ENCODE measurements around the gene ANKRD50. TPM values are rescaled to one million over a fixed set of nuclear protein-coding genes. Genes with fewer than 3 reads are reported as not detected.

Gene ANKRD50
- total and polyA plus RNA-seq, 2 of the 13 experiments (the other 11 are each of a cell fraction or from before 2014, with no cell fraction given), result 2.4 to 4.4 TPM

GRCh38 chr4:124712372-124713184 lies at the start of gene ANKRD50 (continued):
- TF ChIP-seq RFX1 (IDR thresholded peaks at IDR 0.05) (no peak), BATF2 (CRISPR knock-in tag; IDR thresholded peaks at IDR 0.05) (no peak; the same call in 1 of the 2 replicates), THAP11 (CRISPR knock-in tag; IDR thresholded peaks at IDR 0.05) (no peak), SSRP1 (CRISPR knock-in tag; IDR thresholded peaks at IDR 0.05) (no peak), PITX1 (CRISPR knock-in tag; IDR thresholded peaks at IDR 0.05) (no peak), NFATC3 (CRISPR knock-in tag; IDR thresholded peaks at IDR 0.05) (no peak), ZBTB34 (CRISPR knock-in tag; IDR thresholded peaks at IDR 0.05) (no peak), ZNF556 (CRISPR knock-in tag; IDR thresholded peaks at IDR 0.05; ENCODE audit: borderline replicate concordance) (no peak), TFE3 (CRISPR knock-in tag; IDR thresholded peaks at IDR 0.05) (0 out of 2 replicates have a peak, but pooled peaks have one; percentile 19), ZNF883 (CRISPR knock-in tag; IDR thresholded peaks at IDR 0.05; ENCODE audit: not compliant biosample characterization) (no peak), ZFP36L1 (CRISPR knock-in tag; IDR thresholded peaks at IDR 0.05) (no peak), ZNF780A (CRISPR knock-in tag; IDR thresholded peaks at IDR 0.05) (0 out of 2 replicates have a peak, but pooled peaks have one; percentile 46), ZNF784 (CRISPR knock-in tag; IDR thresholded peaks at IDR 0.05; ENCODE audit: borderline replicate concordance) (no peak), FOXK2 (IDR thresholded peaks at IDR 0.05) (no peak), RBFOX2 (IDR thresholded peaks at IDR 0.05; ENCODE audit: low read depth, low read length) (peak; percentile 80)
- TF ChIP-seq, protein P1, sequence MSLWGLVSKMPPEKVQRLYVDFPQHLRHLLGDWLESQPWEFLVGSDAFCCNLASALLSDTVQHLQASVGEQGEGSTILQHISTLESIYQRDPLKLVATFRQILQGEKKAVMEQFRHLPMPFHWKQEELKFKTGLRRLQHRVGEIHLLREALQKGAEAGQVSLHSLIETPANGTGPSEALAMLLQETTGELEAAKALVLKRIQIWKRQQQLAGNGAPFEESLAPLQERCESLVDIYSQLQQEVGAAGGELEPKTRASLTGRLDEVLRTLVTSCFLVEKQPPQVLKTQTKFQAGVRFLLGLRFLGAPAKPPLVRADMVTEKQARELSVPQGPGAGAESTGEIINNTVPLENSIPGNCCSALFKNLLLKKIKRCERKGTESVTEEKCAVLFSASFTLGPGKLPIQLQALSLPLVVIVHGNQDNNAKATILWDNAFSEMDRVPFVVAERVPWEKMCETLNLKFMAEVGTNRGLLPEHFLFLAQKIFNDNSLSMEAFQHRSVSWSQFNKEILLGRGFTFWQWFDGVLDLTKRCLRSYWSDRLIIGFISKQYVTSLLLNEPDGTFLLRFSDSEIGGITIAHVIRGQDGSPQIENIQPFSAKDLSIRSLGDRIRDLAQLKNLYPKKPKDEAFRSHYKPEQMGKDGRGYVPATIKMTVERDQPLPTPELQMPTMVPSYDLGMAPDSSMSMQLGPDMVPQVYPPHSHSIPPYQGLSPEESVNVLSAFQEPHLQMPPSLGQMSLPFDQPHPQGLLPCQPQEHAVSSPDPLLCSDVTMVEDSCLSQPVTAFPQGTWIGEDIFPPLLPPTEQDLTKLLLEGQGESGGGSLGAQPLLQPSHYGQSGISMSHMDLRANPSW (CRISPR knock-in tag; IDR thresholded peaks at IDR 0.05; ENCODE audit: borderline replicate concordance), result no peak
- TF ChIP-seq, protein P2, sequence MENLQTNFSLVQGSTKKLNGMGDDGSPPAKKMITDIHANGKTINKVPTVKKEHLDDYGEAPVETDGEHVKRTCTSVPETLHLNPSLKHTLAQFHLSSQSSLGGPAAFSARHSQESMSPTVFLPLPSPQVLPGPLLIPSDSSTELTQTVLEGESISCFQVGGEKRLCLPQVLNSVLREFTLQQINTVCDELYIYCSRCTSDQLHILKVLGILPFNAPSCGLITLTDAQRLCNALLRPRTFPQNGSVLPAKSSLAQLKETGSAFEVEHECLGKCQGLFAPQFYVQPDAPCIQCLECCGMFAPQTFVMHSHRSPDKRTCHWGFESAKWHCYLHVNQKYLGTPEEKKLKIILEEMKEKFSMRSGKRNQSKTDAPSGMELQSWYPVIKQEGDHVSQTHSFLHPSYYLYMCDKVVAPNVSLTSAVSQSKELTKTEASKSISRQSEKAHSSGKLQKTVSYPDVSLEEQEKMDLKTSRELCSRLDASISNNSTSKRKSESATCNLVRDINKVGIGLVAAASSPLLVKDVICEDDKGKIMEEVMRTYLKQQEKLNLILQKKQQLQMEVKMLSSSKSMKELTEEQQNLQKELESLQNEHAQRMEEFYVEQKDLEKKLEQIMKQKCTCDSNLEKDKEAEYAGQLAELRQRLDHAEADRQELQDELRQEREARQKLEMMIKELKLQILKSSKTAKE (CRISPR knock-in tag; IDR thresholded peaks at IDR 0.05; ENCODE audit: borderline replicate concordance), result no peak
- TF ChIP-seq, protein P3, sequence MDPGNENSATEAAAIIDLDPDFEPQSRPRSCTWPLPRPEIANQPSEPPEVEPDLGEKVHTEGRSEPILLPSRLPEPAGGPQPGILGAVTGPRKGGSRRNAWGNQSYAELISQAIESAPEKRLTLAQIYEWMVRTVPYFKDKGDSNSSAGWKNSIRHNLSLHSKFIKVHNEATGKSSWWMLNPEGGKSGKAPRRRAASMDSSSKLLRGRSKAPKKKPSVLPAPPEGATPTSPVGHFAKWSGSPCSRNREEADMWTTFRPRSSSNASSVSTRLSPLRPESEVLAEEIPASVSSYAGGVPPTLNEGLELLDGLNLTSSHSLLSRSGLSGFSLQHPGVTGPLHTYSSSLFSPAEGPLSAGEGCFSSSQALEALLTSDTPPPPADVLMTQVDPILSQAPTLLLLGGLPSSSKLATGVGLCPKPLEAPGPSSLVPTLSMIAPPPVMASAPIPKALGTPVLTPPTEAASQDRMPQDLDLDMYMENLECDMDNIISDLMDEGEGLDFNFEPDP (CRISPR knock-in tag; conservative IDR thresholded peaks at IDR 0.05), result no peak
